OCI-LY3 (cell line): ENCODE measurements around the gene HSPG2.

Experiments
- H2AFZ ChIP-seq: fragments of 200-600, 300-600 bp; shearing (Covaris generic); 2 replicates; pipeline ENCODE4 v1.6.0; 2014; ENCODE audit warnings: antibody characterized with exemption, low read depth, low read length
- H3K27ac ChIP-seq: fragments of 200-600, 300-600 bp; sonication (generic); 2 replicates; pipeline ENCODE4 v1.5.1; 2014; ENCODE audit warnings: mild to moderate bottlenecking, low read length, moderate library complexity, mixed read lengths
- H3K27me3 ChIP-seq: fragments of 200-600, 300-600 bp; sonication (generic); 2 replicates; pipeline ENCODE4 v1.6.1; 2014; ENCODE audit warnings: low read depth, low read length, mixed read lengths
- H3K36me3 ChIP-seq: fragments of 200-600, 300-600 bp; sonication (generic); replicated peaks from 2 replicates; pipeline ENCODE3; 2014; ENCODE audit warnings: low read depth, low read length, mixed read lengths
- H3K4me1 ChIP-seq: fragments of 300-600, 200-600 bp; sonication (generic); 2 replicates; pipeline ENCODE4 v1.6.1; 2014; ENCODE audit warnings: low read length, mixed read lengths
- H3K4me2 ChIP-seq: fragments of 200-600, 300-600 bp; sonication (generic); 2 replicates; pipeline ENCODE4 v1.6.1; 2014; ENCODE audit warnings: low read length, mixed read lengths
- H3K4me3 ChIP-seq: fragments of 300-600, 200-600 bp; sonication (generic); 2 replicates; pipeline ENCODE4 v1.5.1; 2014; ENCODE audit warnings: antibody characterized with exemption, mild to moderate bottlenecking, low read length, moderate library complexity
- H3K79me2 ChIP-seq: fragments of 300-600, 200-600 bp; shearing (Covaris generic); 2 replicates; pipeline ENCODE4 v1.6.1; 2014; ENCODE audit warnings: mild to moderate bottlenecking, low read length, mixed read lengths
- H3K9ac ChIP-seq: fragments of 300-600, 200-600 bp; shearing (Covaris generic); 2 replicates; pipeline ENCODE4 v1.6.0; 2014; ENCODE audit warnings: mild to moderate bottlenecking, low read length, moderate library complexity
- H3K9me3 ChIP-seq: fragments of 200-600, 300-600 bp; shearing (Covaris generic); 2 replicates; pipeline ENCODE4 v1.6.1; 2014; ENCODE audit warnings: low read length, mixed read lengths; ENCODE audit not compliant: insufficient read depth
- H4K20me1 ChIP-seq: fragments of 200-600, 300-600 bp; sonication (generic); 2 replicates; pipeline ENCODE4 v1.6.1; 2016; ENCODE audit warnings: low read length, mixed read lengths; ENCODE audit not compliant: insufficient read depth
- CTCF ChIP-seq: fragments of 200-600, 300-600 bp; sonication (generic); IDR thresholded peaks from 2 replicates; pipeline ENCODE4 v1.5.1; 2014; ENCODE audit warnings: antibody characterized with exemption, low read length, low read depth
- EZH2phosphoT487 ChIP-seq: fragments of 200-600 bp; shearing (Covaris generic); IDR thresholded peaks from 2 replicates; pipeline ENCODE4 v1.6.1; 2018; ENCODE audit warnings: antibody characterized with exemption, mixed run types, low read depth

HSPG2 gene

GRCh38 chr1:21831454-21831970 lies 105.6 kb downstream of the HSPG2 start:
- Histone ChIP-seq H3K4me3 (no peak overlapping the region), H2AFZ (no peak overlapping the region), H3K9me3 (no peaks in the 10 kb centered on the region), H3K4me2 (no peak overlapping the region), H3K36me3 (peaks cover 18% of the 10 kb centered on the region), H3K27me3 (no peaks in the 10 kb centered on the region), H3K27ac (no peak overlapping the region), H3K79me2 (no peaks in the 10 kb centered on the region), H4K20me1 (no peaks in the 10 kb centered on the region), H3K9ac (no peak overlapping the region), H3K4me1 (no peaks in the 10 kb centered on the region)
- TF ChIP-seq CTCF: no peak
- TF ChIP-seq EZH2phosphoT487: no peak

GRCh38 chr1:21830792-21831453 lies 106.2 kb downstream of the HSPG2 start:
- TF ChIP-seq CTCF (no peak), EZH2phosphoT487 (no peak)
- H3K79me2 ChIP-seq: no peaks in the 10 kb centered on the region
- peaks cover 18% of the 10 kb centered on the region for H3K36me3 ChIP-seq
- no peaks in the 10 kb centered on the region for H3K9me3 ChIP-seq
- H3K4me3 ChIP-seq: no peak overlapping the region
- no peaks in the 10 kb centered on the region for H3K4me1 ChIP-seq
- no peaks in the 10 kb centered on the region for H3K27me3 ChIP-seq
- H3K4me2 ChIP-seq: no peak overlapping the region
- no peak overlapping the region for H3K9ac ChIP-seq
- H3K27ac ChIP-seq: no peak overlapping the region
- no peaks in the 10 kb centered on the region for H4K20me1 ChIP-seq
- H2AFZ ChIP-seq: no peak overlapping the region

GRCh38 chr1:21829294-21829693 lies 107.8 kb downstream of the HSPG2 start:
- Histone ChIP-seq H3K4me3 (no peak overlapping the region), H3K27ac (no peak overlapping the region), H3K36me3 (peaks cover 8% of the 10 kb centered on the region), H3K4me1 (no peaks in the 10 kb centered on the region), H2AFZ (no peak overlapping the region), H3K79me2 (no peaks in the 10 kb centered on the region), H4K20me1 (no peaks in the 10 kb centered on the region), H3K4me2 (no peak overlapping the region), H3K9me3 (no peaks in the 10 kb centered on the region), H3K9ac (no peak overlapping the region), H3K27me3 (no peaks in the 10 kb centered on the region)
- TF ChIP-seq EZH2phosphoT487 (no peak), CTCF (no peak)

GRCh38 chr1:21828506-21829210 lies 108.5 kb downstream of the HSPG2 start:
- no peak overlapping the region for H3K27ac ChIP-seq
- H3K27me3 ChIP-seq: no peaks in the 10 kb centered on the region
- H2AFZ ChIP-seq: no peak overlapping the region
- no peak overlapping the region for H3K4me2 ChIP-seq
- peaks cover 2% of the 10 kb centered on the region for H3K36me3 ChIP-seq
- no peaks in the 10 kb centered on the region for H3K9me3 ChIP-seq
- TF ChIP-seq CTCF (no peak), EZH2phosphoT487 (no peak)
- H3K79me2 ChIP-seq: no peaks in the 10 kb centered on the region
- no peaks in the 10 kb centered on the region for H4K20me1 ChIP-seq
- no peak overlapping the region for H3K4me3 ChIP-seq
- no peak overlapping the region for H3K9ac ChIP-seq
- H3K4me1 ChIP-seq: no peaks in the 10 kb centered on the region
